Spinal cord (tissue), 10 donors: Measurements from ENCODE around the gene ARRDC3. TPM values are rescaled to one million over a fixed set of nuclear protein-coding genes. Genes with fewer than 3 reads are reported as not detected.
A peak's percentile ranks its signal among the peaks of the same experiment; 100 is the strongest.

Source experiments
- DNase-seq, 6 donors: peaks; one replicate each; pipeline versions ENCODE4 v3.0.0 to v3.0.0-alpha.2; 2013 to 2015; ENCODE audit warnings: low spot score in 6 of 6, low read depth in 4 of 6
- H3K27ac ChIP-seq: one replicate; pipeline ENCODE4 v1.5.1; 2013; ENCODE audit warnings: low read depth, low read length, control low read depth
- H3K27me3 ChIP-seq: one replicate; pipeline ENCODE4 v1.6.1; 2013; ENCODE audit warnings: low read length; ENCODE audit not compliant: control insufficient read depth, insufficient read depth
- H3K36me3 ChIP-seq: one replicate; pipeline ENCODE4 v1.6.1; 2013; ENCODE audit warnings: low read length; ENCODE audit not compliant: control insufficient read depth, insufficient read depth
- H3K4me1 ChIP-seq: one replicate; pipeline ENCODE4 v1.6.1; 2013; ENCODE audit warnings: low read length; ENCODE audit not compliant: control insufficient read depth, insufficient read depth
- H3K4me3 ChIP-seq: one replicate; pipeline ENCODE4 v1.5.1; 2013; ENCODE audit warnings: low read depth, low read length, control low read depth
- H3K9me3 ChIP-seq: one replicate; pipeline ENCODE4 v1.6.1; 2013; ENCODE audit warnings: low read length; ENCODE audit not compliant: control insufficient read depth, insufficient read depth
- WGBS: methylation state at CpG from one replicate; pipeline ENCODE4 v1.1.5; 2013; ENCODE audit warnings: missing lambda C conversion rate; ENCODE audit not compliant: insufficient coverage; 5-methylcytosine and 5-hydroxymethylcytosine counted together
- long read RNA-seq, 4 donors: transcript quantifications; one replicate each; lab custom pipeline, GENCODE V29; 2026
- polyA plus RNA-seq, 2 donors: library from polyadenylated mRNA; unstranded; fragments of 120-200 nt; gene quantifications; one replicate each; pipeline ENCODE4 v1.2.1, GENCODE V29; 2013; ENCODE audit not compliant: insufficient read length in 2 of 2
- total RNA-seq, 2 donors: library from RNA; depleted of rRNA in 1 of 2; stranded (reverse); fragments of 120-200 nt in 1 of 2; fragments of >200 nt in 1 of 2; gene quantifications; one replicate each; pipeline versions ENCODE4 v1.2.3 to v1.2.4, GENCODE V29; 2013 to 2014
- donor health status: healthy.

The ARRDC3 gene, protein sequence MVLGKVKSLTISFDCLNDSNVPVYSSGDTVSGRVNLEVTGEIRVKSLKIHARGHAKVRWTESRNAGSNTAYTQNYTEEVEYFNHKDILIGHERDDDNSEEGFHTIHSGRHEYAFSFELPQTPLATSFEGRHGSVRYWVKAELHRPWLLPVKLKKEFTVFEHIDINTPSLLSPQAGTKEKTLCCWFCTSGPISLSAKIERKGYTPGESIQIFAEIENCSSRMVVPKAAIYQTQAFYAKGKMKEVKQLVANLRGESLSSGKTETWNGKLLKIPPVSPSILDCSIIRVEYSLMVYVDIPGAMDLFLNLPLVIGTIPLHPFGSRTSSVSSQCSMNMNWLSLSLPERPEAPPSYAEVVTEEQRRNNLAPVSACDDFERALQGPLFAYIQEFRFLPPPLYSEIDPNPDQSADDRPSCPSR
- total RNA-seq (100 to 1,000 TPM in 1 of 2 donors, 10 to 100 TPM in 1; 97.4 to 234 TPM), polyA plus RNA-seq (10 to 100 TPM; 40.3 to 42.5 TPM)
- long read RNA-seq, donor 1, full-length matches to known transcripts = 15 of 15 reads
- long read RNA-seq, donor 1, partial matches to known transcripts = 0 of 15 reads
- long read RNA-seq, donor 1, other reads (novel, unspliced or antisense) = 0 of 15 reads
- long read RNA-seq, donor 2, full-length matches to known transcripts = 3 of 12 reads
- long read RNA-seq, donor 2, partial matches to known transcripts = 9 of 12 reads
- long read RNA-seq, donor 2, other reads (novel, unspliced or antisense) = 0 of 12 reads
- long read RNA-seq, donor 3, full-length matches to known transcripts = 9 of 14 reads
- long read RNA-seq, donor 3, partial matches to known transcripts = 5 of 14 reads
- long read RNA-seq, donor 3, other reads (novel, unspliced or antisense) = 0 of 14 reads
- long read RNA-seq, donor 4, full-length matches to known transcripts = 33 of 39 reads
- long read RNA-seq, donor 4, partial matches to known transcripts = 6 of 39 reads
- long read RNA-seq, donor 4, other reads (novel, unspliced or antisense) = 0 of 39 reads

DNA sequence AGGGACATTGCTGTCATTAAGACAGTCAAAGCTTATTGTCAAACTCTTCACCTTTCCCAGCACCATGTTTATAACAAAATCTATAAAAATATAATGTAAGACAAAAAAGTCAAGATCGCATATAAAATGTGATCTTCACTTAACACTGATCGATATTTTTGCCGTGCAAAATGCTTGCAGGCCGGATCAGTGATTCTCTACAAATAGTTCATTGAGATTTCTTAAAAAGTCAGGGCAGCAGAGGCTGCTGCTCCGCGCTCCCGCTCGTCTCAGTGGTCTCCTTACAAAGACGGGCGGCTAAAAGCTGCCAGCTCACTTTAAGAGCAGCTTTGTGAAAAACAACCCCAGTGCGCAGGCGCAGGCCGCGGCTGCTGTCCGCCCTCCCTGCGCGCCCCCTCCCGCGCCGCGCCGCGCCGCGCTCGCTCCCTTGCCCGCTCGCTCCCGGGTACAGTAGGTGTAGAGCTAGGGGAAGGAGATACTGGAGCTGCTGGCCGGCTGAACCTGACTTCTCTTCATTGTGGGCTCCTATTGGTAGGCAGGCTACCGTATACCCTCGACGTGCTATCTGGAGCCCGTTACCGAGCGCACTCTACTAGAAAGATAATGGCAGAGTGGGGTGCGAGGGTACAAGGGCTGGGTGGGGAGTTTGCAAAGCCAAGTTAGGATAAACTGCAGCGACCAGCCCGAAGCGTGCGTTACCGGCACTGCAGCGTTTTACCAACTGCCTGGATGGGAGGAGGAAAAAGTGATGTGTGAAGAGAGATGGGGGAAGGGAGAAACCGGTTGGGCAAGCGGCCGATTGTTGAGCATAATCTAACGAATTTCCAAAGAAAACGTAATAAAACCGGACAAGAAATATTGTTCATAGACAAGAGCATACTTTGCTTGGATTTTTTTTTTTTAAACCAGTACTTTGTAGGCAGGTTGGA is at the start of gene ARRDC3:
Gene ARRDC3, minus strand, starts transcription at position 291 of the 929 bp plus-strand sequence. Its CDS starts 225 bp downstream, at position 66.
- DNase-seq = peak; percentile 91 to 99 (median 94)
- WGBS = under 1% methylated on average over 42 of the region's 49 CpGs
- H3K4me3 ChIP-seq = peak within 1 kb of the TSS; percentile 79
- H3K9me3 ChIP-seq = no peaks in the 10 kb centered on the region
- H3K27me3 ChIP-seq = no peaks in the 10 kb centered on the region
- H3K27ac ChIP-seq = peak within 1 kb of the TSS; percentile 98
- H3K36me3 ChIP-seq = no peaks in the 10 kb centered on the region
- no peaks in the 10 kb centered on the region for H3K4me1 ChIP-seq

DNA sequence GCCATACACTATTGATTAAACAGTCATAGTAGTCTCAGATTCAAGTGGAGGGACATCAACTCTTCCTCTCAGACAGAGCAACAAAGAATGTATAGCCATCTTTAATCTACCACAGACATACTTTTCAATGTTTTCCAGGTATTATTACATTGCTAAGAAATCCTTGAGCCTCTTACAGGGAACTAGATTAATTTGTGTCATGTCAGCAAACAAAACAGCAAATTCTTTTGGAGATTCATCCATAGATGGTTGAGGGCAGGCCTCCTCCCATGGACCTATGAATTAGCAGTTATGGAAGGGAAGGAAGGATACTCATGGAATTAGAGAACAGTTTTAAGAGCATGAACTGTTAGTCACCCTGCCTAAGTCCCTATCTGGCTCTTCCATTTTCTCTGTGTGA is 47.8 kb upstream of the ARRDC3 start:
- no peaks in the 10 kb centered on the region for H3K36me3 ChIP-seq
- H3K4me3 ChIP-seq = no peak overlapping the region
- no peaks in the 10 kb centered on the region for H3K4me1 ChIP-seq
- H3K27ac ChIP-seq = no peak overlapping the region
- no peaks in the 10 kb centered on the region for H3K27me3 ChIP-seq
- no peak for DNase-seq
- no peaks in the 10 kb centered on the region for H3K9me3 ChIP-seq

DNA sequence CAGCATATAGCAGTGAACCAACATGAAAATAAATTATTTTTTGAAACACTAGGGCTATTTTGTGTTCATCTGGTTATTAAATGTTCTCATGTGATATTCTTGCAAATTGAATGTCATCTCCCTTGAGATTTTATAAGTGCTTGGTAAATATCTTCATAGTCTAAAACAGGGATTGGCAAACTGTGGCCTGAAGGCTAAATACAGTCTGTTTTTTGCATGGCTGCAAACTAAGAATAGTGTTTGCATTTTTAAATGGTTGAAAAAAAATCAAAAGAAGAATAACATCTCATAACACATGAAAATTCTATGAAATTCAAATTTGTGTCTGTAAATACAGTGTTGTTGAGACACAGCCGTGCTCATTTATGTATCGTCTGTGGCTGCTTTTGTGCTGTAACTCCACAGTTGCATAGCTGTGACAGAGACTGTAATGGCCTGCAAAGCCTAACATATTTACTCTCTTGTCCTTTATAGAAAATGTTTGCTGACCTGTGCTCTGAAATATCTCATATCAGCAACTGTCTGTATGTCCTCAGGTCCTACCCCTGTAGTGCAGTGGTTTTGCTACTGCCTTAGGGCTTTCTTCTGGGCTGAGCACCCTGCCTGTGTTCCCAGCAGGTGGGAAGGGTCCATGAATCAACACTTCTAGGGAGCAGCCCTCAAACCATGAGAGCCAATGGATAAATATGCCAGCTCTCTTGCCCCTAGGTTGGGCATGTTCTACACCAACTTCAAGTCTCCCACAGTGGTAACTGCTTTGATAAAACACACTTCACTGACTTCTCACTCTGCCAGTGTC is 41.7 kb upstream of the ARRDC3 start:
- peak in 1 of 6 donors; percentile 18 for DNase-seq
- WGBS = no CpG with 5 or more reads among the region's 2 CpGs
- Histone ChIP-seq H3K4me1 (no peaks in the 10 kb centered on the region), H3K27me3 (no peaks in the 10 kb centered on the region), H3K4me3 (no peak overlapping the region), H3K27ac (no peak overlapping the region), H3K36me3 (no peaks in the 10 kb centered on the region), H3K9me3 (peaks cover 2% of the 10 kb centered on the region)

DNA sequence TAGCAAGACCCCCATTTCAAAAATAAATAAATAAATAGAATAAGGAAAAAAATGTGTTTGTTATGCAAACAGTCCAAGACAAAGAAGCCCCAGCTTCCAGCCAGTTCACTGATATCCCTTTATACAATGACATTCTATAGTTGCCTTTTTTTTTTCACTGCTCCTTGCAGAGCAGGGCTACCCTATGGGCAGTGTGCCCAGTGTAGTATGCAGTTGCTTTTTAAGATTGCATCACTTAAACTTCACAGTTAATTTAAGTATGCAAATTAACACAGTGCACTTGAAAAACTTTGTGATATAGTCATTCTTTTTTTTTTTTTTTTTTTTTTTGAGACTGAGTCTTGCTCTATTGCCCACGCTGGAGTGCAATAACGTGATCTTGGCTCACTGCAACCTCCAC is 40.8 kb upstream of the ARRDC3 start:
- H3K9me3 ChIP-seq = peaks cover 2% of the 10 kb centered on the region
- no peak overlapping the region for H3K27ac ChIP-seq
- no peaks in the 10 kb centered on the region for H3K4me1 ChIP-seq
- H3K4me3 ChIP-seq = no peak overlapping the region
- no peak for DNase-seq
- no peaks in the 10 kb centered on the region for H3K27me3 ChIP-seq
- WGBS = no CpG with 5 or more reads among the region's 2 CpGs
- no peaks in the 10 kb centered on the region for H3K36me3 ChIP-seq

DNA sequence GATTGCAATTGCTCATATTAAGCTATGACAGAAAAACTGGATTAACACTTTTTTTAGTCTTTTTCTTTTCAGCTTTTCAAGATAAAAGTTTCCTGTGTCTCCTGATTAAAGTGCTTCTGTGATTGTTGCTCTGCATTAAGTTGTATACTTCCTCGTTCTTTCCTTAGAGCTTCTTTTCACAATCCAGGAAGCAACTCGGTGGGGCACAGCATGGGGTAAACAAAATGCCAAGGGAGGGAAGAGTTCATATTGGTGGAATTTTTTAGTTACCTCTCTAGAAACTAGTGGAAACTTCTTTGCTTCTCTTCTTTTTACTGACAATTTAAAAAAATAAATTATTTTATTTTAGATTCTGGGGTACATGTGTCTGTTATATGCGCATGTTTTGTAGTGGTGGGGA is 37.8 kb upstream of the ARRDC3 start:
- no peak for DNase-seq
- Histone ChIP-seq H3K4me3 (no peak overlapping the region), H3K4me1 (no peaks in the 10 kb centered on the region), H3K36me3 (no peaks in the 10 kb centered on the region), H3K27ac (no peak overlapping the region), H3K27me3 (no peaks in the 10 kb centered on the region), H3K9me3 (peaks cover 2% of the 10 kb centered on the region)
- WGBS = no CpG with 5 or more reads among the region's 3 CpGs

DNA sequence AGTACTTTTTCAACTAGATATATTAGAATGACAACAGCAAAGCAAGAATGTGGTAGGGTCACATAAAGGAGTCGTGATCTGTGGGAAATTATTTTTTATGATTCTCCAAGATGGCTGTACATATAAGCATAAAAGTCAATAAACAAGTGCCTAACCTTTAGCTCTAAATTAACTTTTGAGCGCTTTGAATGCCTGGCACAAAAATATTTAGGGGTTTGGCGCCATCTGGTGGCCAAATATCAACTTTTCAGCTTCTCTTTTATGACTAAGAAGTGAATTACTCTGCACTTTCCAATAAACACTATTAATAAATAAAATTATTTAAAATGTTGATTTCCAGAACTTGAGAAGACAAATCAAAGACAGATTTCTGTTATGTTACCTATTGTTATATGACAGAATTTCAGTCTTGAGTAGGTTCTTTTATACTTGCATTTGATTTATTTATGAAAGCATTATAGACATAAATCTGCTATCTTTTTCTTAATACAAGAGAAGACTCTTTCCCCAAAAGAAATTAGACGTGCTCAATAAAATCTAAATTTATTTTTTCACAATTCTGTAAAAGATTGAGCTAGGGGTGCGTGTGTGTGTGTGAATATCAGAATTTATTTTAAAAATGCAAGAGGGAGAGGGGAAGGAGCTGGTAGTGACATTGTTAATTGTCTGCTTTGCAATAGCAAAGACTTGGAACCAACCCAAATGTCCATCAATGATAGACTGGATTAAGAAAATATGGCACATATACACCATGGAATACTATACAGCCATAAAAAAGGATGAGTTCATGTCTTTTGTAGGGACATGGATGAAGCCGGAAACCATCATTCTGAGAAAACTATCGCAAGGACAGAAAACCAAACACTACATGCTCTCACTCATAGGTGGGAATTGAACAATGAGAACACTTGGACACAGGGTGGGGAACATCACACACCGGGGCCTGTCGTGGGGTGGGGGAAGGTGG is 36.7 kb upstream of the ARRDC3 start:
- Histone ChIP-seq H3K9me3 (peaks cover 2% of the 10 kb centered on the region), H3K27me3 (no peaks in the 10 kb centered on the region), H3K4me1 (no peaks in the 10 kb centered on the region), H3K4me3 (no peak overlapping the region), H3K27ac (no peak overlapping the region), H3K36me3 (no peaks in the 10 kb centered on the region)
- peak; percentile 21 to 86 (median 43) for DNase-seq
- WGBS = 100% methylated on average over 1 of the region's 9 CpGs

DNA sequence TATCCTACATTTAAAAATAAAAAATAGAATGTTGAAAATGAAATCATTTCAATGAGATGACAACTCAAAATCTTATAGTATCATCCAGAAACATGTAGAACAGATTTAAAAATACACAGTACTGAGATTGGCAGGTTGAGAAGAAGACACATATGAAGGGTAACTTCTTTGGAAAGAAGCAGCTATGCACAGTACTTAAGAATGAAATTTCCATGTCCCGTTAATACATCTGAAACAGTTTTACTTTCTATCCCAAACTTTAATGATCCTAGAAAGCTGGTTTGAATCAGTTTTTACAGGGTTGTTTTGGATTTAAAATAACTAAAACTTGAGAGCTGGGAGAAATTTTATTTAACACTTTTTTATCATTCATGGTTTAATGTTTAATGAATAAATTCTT is 36.0 kb upstream of the ARRDC3 start:
- no peaks in the 10 kb centered on the region for H3K27me3 ChIP-seq
- no peak overlapping the region for H3K4me3 ChIP-seq
- H3K9me3 ChIP-seq = peaks cover 2% of the 10 kb centered on the region
- no CpG with 5 or more reads among the region's 1 CpG for WGBS
- no peak for DNase-seq
- H3K27ac ChIP-seq = no peak overlapping the region
- H3K36me3 ChIP-seq = no peaks in the 10 kb centered on the region
- no peaks in the 10 kb centered on the region for H3K4me1 ChIP-seq

DNA sequence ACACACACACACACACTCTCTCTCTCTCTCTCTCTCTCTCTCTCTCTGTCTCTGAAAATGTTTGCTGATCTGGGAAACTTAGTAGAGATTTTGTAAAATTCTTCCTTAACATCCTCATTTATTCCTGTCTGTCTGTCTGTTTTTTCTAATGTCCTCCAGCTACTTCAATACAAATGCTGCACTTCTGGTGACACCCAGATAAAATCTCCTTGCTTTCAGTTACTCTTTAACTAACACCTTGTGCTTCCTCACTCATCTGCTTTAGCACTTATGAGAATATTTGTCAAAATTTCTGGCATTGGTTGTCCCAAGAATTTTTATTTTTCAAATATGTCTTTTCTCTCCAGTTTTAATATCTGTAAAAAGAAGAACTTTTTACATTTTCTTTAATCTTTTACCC is 35.0 kb upstream of the ARRDC3 start:
- H3K9me3 ChIP-seq = peaks cover 2% of the 10 kb centered on the region
- DNase-seq = no peak
- H3K27ac ChIP-seq = no peak overlapping the region
- H3K27me3 ChIP-seq = no peaks in the 10 kb centered on the region
- no peaks in the 10 kb centered on the region for H3K36me3 ChIP-seq
- H3K4me1 ChIP-seq = no peaks in the 10 kb centered on the region
- no peak overlapping the region for H3K4me3 ChIP-seq
